HepG2 (cell line): ENCODE results near the gene SRSF10. TPM values are rescaled to one million over a fixed set of nuclear protein-coding genes. Genes with fewer than 3 reads are reported as not detected.

Source experiments
- ATAC-seq: fragments of 200-7000 bp; cut with Tn5 transposase; 3 replicates; pipeline ENCODE4 v1.9.1; 2020; ENCODE audit warnings: mild to moderate bottlenecking, moderate library complexity
- BruUV-seq: library from RNA; stranded (reverse); fragments of 400-500 nt; replicated peaks from 2 replicates; lab custom pipeline; 2021; lab: Mats Ljungman, UMichigan
- CTCF ChIA-PET: fragments of 300-600 bp; formaldehyde crosslinking; extraction: SDS; loops from one replicate; lab custom pipeline; 2021; ENCODE audit warnings: low total read pairs, inconsistent platforms, low intra/inter-chr PET ratio; lab: Yijun Ruan, JAX
- POLR2A ChIA-PET: fragments of 350-600 bp; sonication (Branson Sonifier 250); formaldehyde crosslinking; loops from one replicate; lab custom pipeline; 2020; ENCODE audit warnings: antibody characterized with exemption, inconsistent platforms; lab: Yijun Ruan, JAX
- DNase-seq: peaks from one replicate; pipeline ENCODE4 v3.0.0-alpha.2; 2015; ENCODE audit warnings: low spot score
- FAIRE-seq: peaks from 3 replicates; lab custom pipeline; 2011; peaks lifted over from hg19 to GRCh38; lab: Jason Lieb, UNC
- H2AFZ ChIP-seq: one replicate; pipeline ENCODE4 v1.6.1; 2011; ENCODE audit warnings: low read length, inconsistent platforms
- H3K27ac ChIP-seq: fragments of 300-600 bp; 3 replicates; pipeline ENCODE4 v1.8.0; 2011; ENCODE audit warnings: mixed run types, mild to moderate bottlenecking, mixed read lengths, low read length, inconsistent platforms; ENCODE audit not compliant: insufficient read depth; ENCODE audit errors: extremely low read length
- H3K27me3 ChIP-seq, 2 experiments: fragments of 200-600 bp in 1 of 2; 2 replicates in 1 of 2; 3 replicates in 1 of 2; pipeline versions ENCODE4 v1.6.0 to v1.8.0; 2011; ENCODE audit warnings: low read length in 2 of 2, mild to moderate bottlenecking in 2 of 2, moderate library complexity in 2 of 2, inconsistent platforms in 1 of 2; ENCODE audit not compliant: insufficient read depth in 2 of 2, control insufficient read depth in 1 of 2
- H3K36me3 ChIP-seq, 2 experiments: fragments of 200-600 bp in 1 of 2; replicated peaks in 1 of 2; 2 replicates in 1 of 2; 3 replicates in 1 of 2; pipeline versions ENCODE4 v1.5.1 to v1.8.0; 2011; ENCODE audit warnings: low read length in 2 of 2, inconsistent platforms in 1 of 2; ENCODE audit not compliant: insufficient read depth in 2 of 2, control insufficient read depth in 1 of 2
- H3K4me1 ChIP-seq: 2 replicates; pipeline ENCODE4 v1.5.1; 2012; ENCODE audit warnings: low read length, inconsistent platforms; ENCODE audit not compliant: insufficient read depth
- H3K4me2 ChIP-seq: 2 replicates; pipeline ENCODE4 v1.6.0; 2011; ENCODE audit warnings: low read depth, low read length, inconsistent platforms
- H3K4me3 ChIP-seq, 3 experiments: fragments of 200-600 bp in 1 of 3; sonication (generic), shearing (Covaris generic) in 1 of 3; replicated peaks in 1 of 3; 2 replicates each; pipeline ENCODE4 v1.5.1; 2011 to 2016; ENCODE audit warnings: low read length in 3 of 3, inconsistent platforms in 2 of 3, low read depth in 2 of 3, mild to moderate bottlenecking in 2 of 3, control low read depth in 1 of 3, mixed read lengths in 1 of 3; ENCODE audit not compliant: insufficient read depth in 1 of 3
- H3K79me2 ChIP-seq: one replicate; pipeline ENCODE4 v1.6.1; 2011; ENCODE audit warnings: low read length, inconsistent platforms; ENCODE audit not compliant: insufficient read depth
- H3K9ac ChIP-seq: 2 replicates; pipeline ENCODE4 v1.6.0; 2011; ENCODE audit warnings: mild to moderate bottlenecking, low read depth, low read length, inconsistent platforms; ENCODE audit not compliant: insufficient read depth
- H3K9me3 ChIP-seq: 2 replicates; pipeline ENCODE4 v1.5.1; 2012; ENCODE audit warnings: mild to moderate bottlenecking, low read length
- H4K20me1 ChIP-seq: 2 replicates; pipeline ENCODE4 v1.6.0; 2011; ENCODE audit warnings: inconsistent platforms, mild to moderate bottlenecking, low read length, moderate library complexity; ENCODE audit not compliant: insufficient read depth
- ARNT2 ChIP-seq: sonication (generic); formaldehyde crosslinking; IDR thresholded peaks from 2 replicates; pipeline ENCODE4 v1.8.0; 2022; ENCODE audit warnings: mild to moderate bottlenecking, low read depth, missing genetic modification reagents, moderate library complexity
- GABPA ChIP-seq, 2 experiments: IDR thresholded peaks; 2 replicates each; pipeline ENCODE4 v1.6.1; 2011 to 2016; ENCODE audit warnings: low read depth in 2 of 2, low read length in 1 of 2, missing biosample characterization in 1 of 2, missing genetic modification characterization in 1 of 2
- HMG20A ChIP-seq: IDR thresholded peaks from 2 replicates; pipeline ENCODE4 v1.6.1; 2016; ENCODE audit warnings: borderline replicate concordance
- KAT7 ChIP-seq: IDR thresholded peaks from 2 replicates; pipeline ENCODE4 v1.6.1; 2018; ENCODE audit warnings: borderline replicate concordance, missing compliant biosample characterization
- KLF12 ChIP-seq: sonication (generic); formaldehyde crosslinking; IDR thresholded peaks from 2 replicates; pipeline ENCODE4 v1.4.0; 2020; ENCODE audit warnings: missing genetic modification reagents, borderline replicate concordance
- LCORL ChIP-seq, 2 experiments: fragments of 450-650 bp in 1 of 2; sonication (generic) in 1 of 2; formaldehyde crosslinking in 1 of 2; IDR thresholded peaks; 2 replicates each; pipeline versions ENCODE4 v1.5.0 to v1.6.1; 2017 to 2020; ENCODE audit warnings: antibody characterized with exemption in 1 of 2, missing genetic modification reagents in 1 of 2
- NR2C2 ChIP-seq: sonication (generic); formaldehyde crosslinking; IDR thresholded peaks from 2 replicates; pipeline ENCODE4 v1.4.0; 2020; ENCODE audit warnings: missing genetic modification reagents, mild to moderate bottlenecking, moderate library complexity, borderline replicate concordance
- RBM22 ChIP-seq: fragments of 200-400 bp; formaldehyde crosslinking; optimal IDR thresholded peaks from 2 replicates; pipeline ENCODE3; 2017; ENCODE audit warnings: mild to moderate bottlenecking, low read length, moderate library complexity
- RCOR2 ChIP-seq: IDR thresholded peaks from 2 replicates; pipeline ENCODE4 v1.6.1; 2016; ENCODE audit warnings: missing biosample characterization, missing genetic modification reagents
- THAP11 ChIP-seq: IDR thresholded peaks from 2 replicates; pipeline ENCODE4 v1.6.1; 2016; ENCODE audit warnings: missing biosample characterization, missing genetic modification reagents
- ZFP1 ChIP-seq: IDR thresholded peaks from 2 replicates; pipeline ENCODE4 v1.6.1; 2016
- ZFY ChIP-seq: sonication (generic); formaldehyde crosslinking; IDR thresholded peaks from 2 replicates; pipeline ENCODE4 v1.4.0; 2020; ENCODE audit warnings: missing genetic modification reagents
- ZNF136 ChIP-seq: sonication (generic); formaldehyde crosslinking; IDR thresholded peaks from 2 replicates; pipeline ENCODE4 v1.8.1; 2022; ENCODE audit warnings: low read depth, mild to moderate bottlenecking, moderate library complexity, missing genetic modification reagents
- ZNF207 ChIP-seq: fragments of 450-650 bp; IDR thresholded peaks from 2 replicates; pipeline ENCODE4 v1.6.1; 2016; ENCODE audit warnings: antibody characterized with exemption, borderline replicate concordance
- ZNF253 ChIP-seq: sonication (generic); formaldehyde crosslinking; IDR thresholded peaks from 2 replicates; pipeline ENCODE4 v1.8.0; 2022; ENCODE audit warnings: mild to moderate bottlenecking, missing genetic modification reagents, borderline replicate concordance
- ZNF335 ChIP-seq: sonication (generic); formaldehyde crosslinking; IDR thresholded peaks from 2 replicates; pipeline ENCODE4 v1.4.0; 2020; ENCODE audit warnings: missing genetic modification reagents
- ZNF879 ChIP-seq: sonication (generic); formaldehyde crosslinking; IDR thresholded peaks from 2 replicates; pipeline ENCODE4 v1.8.1; 2023; ENCODE audit warnings: missing genetic modification reagents
- WGBS: methylation state at CpG from one replicate; pipeline ENCODE4 v1.1.6; 2017; ENCODE audit warnings: low lambda C conversion rate; 5-methylcytosine and 5-hydroxymethylcytosine counted together
- in situ Hi-C: cut with HindIII; loops from 2 replicates; pipeline ENCODE4 v1.10.0; 2017; ENCODE audit warnings: low pct_unique_long_range_greater_than_20kb; ENCODE audit not compliant: extremely low pct_ligation_motif_present
- intact Hi-C: fragments of 100-400 bp; cut with micrococcal nuclease; formaldehyde crosslinking; loops from one replicate; pipeline ENCODE4 v1.10.0; 2022; ENCODE audit not compliant: unreplicated experiment
- polyA plus RNA-seq, 8 experiments: library from polyadenylated mRNA; depleted of rRNA in 3 of 8; stranded (reverse) in 7 of 8; unstranded in 1 of 8; fragments of >200 nt; fragmentation: Illumina TruSeq in 4 of 8; extraction: Trizol in 4 of 8; gene quantifications; 2 replicates each; pipeline versions ENCODE4 v1.2.1 to v1.2.3, GENCODE V29; 2011 to 2016; ENCODE audit warnings: low read depth in 4 of 8, missing spikeins in 1 of 8, mixed read lengths in 1 of 8; ENCODE audit not compliant: insufficient read depth in 1 of 8
- total RNA-seq, 5 experiments: library from RNA; depleted of rRNA; stranded (reverse); fragments of >200 nt; fragmentation: Illumina TruSeq; extraction: Trizol; gene quantifications; 2 replicates each; pipeline ENCODE4 v1.2.3, GENCODE V29; 2016; ENCODE audit warnings: low read depth in 1 of 5
- TF ChIP-seq, protein P1 (sequence below): sonication (generic); formaldehyde crosslinking; IDR thresholded peaks from 2 replicates; pipeline ENCODE4 v1.5.1; 2020; ENCODE audit warnings: mild to moderate bottlenecking, missing genetic modification reagents, borderline replicate concordance

The SRSF10 gene
- total and polyA plus RNA-seq, 2 of the 13 experiments (the other 11 are each of a cell fraction or from before 2014, with no cell fraction given): 126 to 186 TPM

- 40% methylated on average over 4 of the region's 4 CpGs for WGBS
- H4K20me1 ChIP-seq: peaks cover 52% of the 10 kb centered on the region
- ChIA-PET POLR2A (interaction anchor here (1.9 to 3.2 kb wide), 3 partner anchors 14 to 45 kb away, joined by 6 to 15 read pairs (median 9); no protein-coding TSS in a partner anchor), CTCF (no interaction called here)
- H3K36me3 ChIP-seq: peaks cover 5 to 45% of the 10 kb centered on the region in 2 experiments
- no peaks in the 10 kb centered on the region; a peak in 1 of 5 replicates for H3K27me3 ChIP-seq
- no TSS peak for BruUV-seq
- H3K9ac ChIP-seq: peak overlapping the region; percentile 99; the same call in 1 of the 2 replicates
- H3K4me2 ChIP-seq: peak overlapping the region; percentile 85
- ATAC-seq (no peak), FAIRE-seq (no peak), DNase-seq (no peak)
- in situ Hi-C loops: loop anchor here (5.0 kb wide), 1 partner anchor 45 kb away; no protein-coding TSS in a partner anchor
- H2AFZ ChIP-seq: no peak overlapping the region
- H3K4me1 ChIP-seq: peaks cover 63% of the 10 kb centered on the region
- peak overlapping the region; percentile 98 for H3K27ac ChIP-seq
- no peaks in the 10 kb centered on the region for H3K9me3 ChIP-seq
- H3K79me2 ChIP-seq: peaks cover 75% of the 10 kb centered on the region
- H3K4me3 ChIP-seq: peak overlapping the region; percentile 91 to 96 (median 93)
- intact Hi-C loops: no loop called here
- TF ChIP-seq RCOR2 (CRISPR knock-in tag) (no peak), ZNF207 (no peak), HMG20A (no peak), ZNF879 (CRISPR knock-in tag) (no peak), ZFY (CRISPR knock-in tag) (no peak), NR2C2 (no peak), ZNF253 (CRISPR knock-in tag) (no peak), KLF12 (CRISPR knock-in tag) (no peak), ZFP1 (CRISPR knock-in tag) (no peak), THAP11 (CRISPR knock-in tag) (no peak), GABPA (IDR thresholded peaks at IDR 0.05; ENCODE audit: low read depth, low read length) (no peak), GABPA (CRISPR knock-in tag; IDR thresholded peaks at IDR 0.05; ENCODE audit: low read depth) (0 out of 2 replicates have a peak, but pooled peaks have one; percentile 6), ARNT2 (CRISPR knock-in tag) (no peak), RBM22 (peak; percentile 44), LCORL (IDR thresholded peaks at IDR 0.05) (no peak), LCORL (CRISPR knock-in tag; IDR thresholded peaks at IDR 0.05) (0 out of 2 replicates have a peak, but pooled peaks have one; percentile 26), ZNF335 (CRISPR knock-in tag) (no peak), ZNF136 (CRISPR knock-in tag) (no peak), KAT7 (CRISPR knock-in tag) (no peak)
- TF ChIP-seq, protein P1, sequence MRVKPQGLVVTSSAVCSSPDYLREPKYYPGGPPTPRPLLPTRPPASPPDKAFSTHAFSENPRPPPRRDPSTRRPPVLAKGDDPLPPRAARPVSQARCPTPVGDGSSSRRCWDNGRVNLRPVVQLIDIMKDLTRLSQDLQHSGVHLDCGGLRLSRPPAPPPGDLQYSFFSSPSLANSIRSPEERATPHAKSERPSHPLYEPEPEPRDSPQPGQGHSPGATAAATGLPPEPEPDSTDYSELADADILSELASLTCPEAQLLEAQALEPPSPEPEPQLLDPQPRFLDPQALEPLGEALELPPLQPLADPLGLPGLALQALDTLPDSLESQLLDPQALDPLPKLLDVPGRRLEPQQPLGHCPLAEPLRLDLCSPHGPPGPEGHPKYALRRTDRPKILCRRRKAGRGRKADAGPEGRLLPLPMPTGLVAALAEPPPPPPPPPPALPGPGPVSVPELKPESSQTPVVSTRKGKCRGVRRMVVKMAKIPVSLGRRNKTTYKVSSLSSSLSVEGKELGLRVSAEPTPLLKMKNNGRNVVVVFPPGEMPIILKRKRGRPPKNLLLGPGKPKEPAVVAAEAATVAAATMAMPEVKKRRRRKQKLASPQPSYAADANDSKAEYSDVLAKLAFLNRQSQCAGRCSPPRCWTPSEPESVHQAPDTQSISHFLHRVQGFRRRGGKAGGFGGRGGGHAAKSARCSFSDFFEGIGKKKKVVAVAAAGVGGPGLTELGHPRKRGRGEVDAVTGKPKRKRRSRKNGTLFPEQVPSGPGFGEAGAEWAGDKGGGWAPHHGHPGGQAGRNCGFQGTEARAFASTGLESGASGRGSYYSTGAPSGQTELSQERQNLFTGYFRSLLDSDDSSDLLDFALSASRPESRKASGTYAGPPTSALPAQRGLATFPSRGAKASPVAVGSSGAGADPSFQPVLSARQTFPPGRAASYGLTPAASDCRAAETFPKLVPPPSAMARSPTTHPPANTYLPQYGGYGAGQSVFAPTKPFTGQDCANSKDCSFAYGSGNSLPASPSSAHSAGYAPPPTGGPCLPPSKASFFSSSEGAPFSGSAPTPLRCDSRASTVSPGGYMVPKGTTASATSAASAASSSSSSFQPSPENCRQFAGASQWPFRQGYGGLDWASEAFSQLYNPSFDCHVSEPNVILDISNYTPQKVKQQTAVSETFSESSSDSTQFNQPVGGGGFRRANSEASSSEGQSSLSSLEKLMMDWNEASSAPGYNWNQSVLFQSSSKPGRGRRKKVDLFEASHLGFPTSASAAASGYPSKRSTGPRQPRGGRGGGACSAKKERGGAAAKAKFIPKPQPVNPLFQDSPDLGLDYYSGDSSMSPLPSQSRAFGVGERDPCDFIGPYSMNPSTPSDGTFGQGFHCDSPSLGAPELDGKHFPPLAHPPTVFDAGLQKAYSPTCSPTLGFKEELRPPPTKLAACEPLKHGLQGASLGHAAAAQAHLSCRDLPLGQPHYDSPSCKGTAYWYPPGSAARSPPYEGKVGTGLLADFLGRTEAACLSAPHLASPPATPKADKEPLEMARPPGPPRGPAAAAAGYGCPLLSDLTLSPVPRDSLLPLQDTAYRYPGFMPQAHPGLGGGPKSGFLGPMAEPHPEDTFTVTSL (CRISPR knock-in tag): 0 out of 2 replicates have a peak, but pooled peaks have one; percentile 4
Observed at GRCh38 chr1:23977187-23977853, 2.8 kb downstream of the SRSF10 start.
